HG03558 (cell line): ENCODE measurements around the gene DRD3.

Experiments used
- ATAC-seq: cut with Tn5 transposase; IDR thresholded peaks from one replicate; pipeline ENCODE4 v1.9.1; 2021; ENCODE audit warnings: moderate number of reproducible peaks; ENCODE audit not compliant: unreplicated experiment; ENCODE audit errors: extremely low read depth

DRD3 gene

DNA sequence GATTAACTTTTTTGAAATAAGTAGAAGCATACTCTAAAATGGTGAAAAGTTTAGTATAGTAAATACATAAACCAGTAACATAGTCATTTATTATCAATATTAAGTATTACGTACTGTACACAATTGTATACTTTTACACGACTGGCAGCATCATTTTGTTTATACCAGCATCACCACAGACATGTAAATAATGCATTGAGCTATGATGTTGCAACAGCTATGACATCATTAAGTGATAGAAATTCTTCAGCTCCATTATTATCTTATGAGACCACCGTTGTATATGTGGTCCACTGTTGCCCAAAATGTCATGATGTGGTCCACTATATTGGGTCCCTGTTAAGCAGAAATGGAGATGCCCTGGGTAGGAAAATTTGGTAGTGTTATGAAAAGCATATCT is 51.3 kb downstream of the DRD3 start:
- no peak for ATAC-seq

- ATAC-seq = no peak
These were observed 52.4 kb downstream of the DRD3 start for GRCh38 chr3:114126461-114126860.

DNA sequence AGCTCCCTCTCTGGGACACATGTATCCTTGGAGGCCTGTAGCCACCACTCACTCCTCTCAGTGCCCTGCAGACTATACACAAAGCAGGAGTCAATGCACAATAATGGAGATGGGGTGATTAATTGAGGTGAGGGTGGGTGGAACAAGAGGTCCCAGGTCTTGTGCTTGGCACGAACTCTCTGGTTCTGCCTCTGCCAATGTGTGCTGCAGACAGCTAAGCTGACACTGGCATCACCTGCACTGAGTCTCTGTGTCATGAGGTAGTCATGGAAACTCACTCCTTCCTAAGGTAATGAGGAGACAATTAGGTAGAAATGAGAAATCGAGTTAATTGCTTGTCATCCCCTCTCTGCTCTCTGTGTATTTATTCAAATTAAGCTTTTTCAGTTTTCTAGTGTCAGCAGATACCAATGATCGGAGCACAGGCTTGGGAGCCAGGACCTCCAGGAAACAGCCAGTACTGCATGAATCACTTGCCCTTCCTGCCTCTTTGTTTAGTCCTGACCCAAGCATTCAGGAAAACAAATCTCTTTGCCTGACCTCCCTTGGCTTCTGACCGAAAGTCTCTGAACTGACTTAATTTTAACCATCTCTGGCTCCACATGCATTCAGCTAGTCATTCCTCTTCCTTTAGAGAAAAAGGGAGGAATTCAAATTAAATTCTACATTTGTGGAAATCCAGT is 56.7 kb downstream of the DRD3 start:
- ATAC-seq = no peak

DNA sequence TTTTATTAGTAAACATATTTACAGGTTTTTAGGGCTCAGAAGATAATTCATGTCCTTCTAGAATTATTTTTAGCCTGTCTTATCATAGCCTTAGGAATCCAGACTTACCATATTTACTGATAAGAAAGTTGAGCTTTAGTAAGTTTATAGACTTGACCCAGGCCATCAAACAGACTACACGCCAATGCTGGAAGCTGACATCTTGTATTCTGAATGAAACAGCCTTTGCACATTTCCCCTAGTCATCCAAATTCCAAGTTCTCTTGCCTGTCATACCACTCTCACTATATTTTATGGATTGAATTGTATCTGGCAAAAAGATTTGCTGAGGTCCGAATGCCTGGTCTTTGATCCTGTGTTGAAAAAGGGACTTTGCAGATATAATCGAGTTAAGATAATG is 58.6 kb downstream of the DRD3 start:
- no peak for ATAC-seq

DNA sequence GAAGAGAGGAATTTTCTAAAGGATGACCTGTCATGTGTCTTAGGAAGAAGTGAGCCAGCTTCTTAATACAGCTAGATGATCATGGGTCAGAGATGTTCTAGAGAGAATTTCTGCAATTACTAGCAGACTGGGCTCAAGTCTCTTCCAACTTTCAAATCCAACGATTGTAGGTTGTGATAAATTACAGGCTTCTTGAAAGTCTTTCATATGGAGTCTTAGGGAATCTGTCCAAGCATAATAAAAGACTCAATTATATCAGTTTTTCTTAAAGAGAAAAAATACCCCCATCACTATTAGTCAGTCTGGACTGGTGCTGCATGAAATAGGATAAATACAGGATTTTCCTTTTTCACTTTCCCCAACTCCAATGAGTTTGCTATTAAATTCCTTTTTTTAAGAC is 59.1 kb downstream of the DRD3 start:
- no peak for ATAC-seq

GRCh38 chr3:114115143-114115542 is 63.7 kb downstream of the DRD3 start:
- no peak for ATAC-seq

GRCh38 chr3:114114719-114115118 is 64.1 kb downstream of the DRD3 start:
- no peak for ATAC-seq

DNA sequence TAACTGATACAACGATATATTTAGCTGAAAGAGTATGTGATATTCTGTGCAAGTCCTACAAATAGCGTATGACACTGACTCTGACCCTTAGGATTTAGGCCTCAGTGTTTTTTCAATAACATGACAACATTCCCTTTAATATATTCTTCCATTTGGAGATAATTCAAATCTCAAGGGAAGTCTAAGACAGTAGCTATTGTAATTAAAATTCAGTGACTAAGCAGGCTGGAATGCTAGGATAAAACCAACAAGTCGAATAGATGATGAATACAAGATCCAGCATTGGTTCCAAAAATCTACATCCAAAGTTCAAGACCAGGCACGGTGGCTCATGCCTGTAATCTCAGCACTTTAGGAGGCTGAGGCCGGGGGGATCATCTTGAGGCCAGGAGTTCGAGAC is 66.2 kb downstream of the DRD3 start:
- ATAC-seq = no peak

- no peak for ATAC-seq
These were observed 67.6 kb downstream of the DRD3 start for GRCh38 chr3:114111060-114111770.

DNA sequence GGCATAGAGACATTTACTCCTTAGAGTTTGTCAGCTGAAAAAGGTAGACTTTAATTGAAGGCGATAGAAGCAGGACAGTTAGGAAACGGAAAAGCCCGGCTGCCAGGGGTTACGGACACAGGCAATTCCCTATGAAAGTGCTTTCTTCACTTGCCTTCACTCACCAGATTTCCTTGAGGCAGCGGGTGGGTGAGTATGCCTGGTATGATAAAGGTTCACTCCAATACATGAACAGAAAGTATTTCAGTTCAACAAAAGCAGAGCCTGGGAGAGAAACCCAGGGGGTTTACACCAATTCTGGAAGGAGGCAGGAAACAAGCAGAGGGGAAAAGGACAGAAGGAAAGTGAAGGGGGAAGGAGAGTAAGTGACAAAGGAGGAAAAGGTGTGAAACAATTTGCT is 68.4 kb downstream of the DRD3 start:
- no peak for ATAC-seq

DNA sequence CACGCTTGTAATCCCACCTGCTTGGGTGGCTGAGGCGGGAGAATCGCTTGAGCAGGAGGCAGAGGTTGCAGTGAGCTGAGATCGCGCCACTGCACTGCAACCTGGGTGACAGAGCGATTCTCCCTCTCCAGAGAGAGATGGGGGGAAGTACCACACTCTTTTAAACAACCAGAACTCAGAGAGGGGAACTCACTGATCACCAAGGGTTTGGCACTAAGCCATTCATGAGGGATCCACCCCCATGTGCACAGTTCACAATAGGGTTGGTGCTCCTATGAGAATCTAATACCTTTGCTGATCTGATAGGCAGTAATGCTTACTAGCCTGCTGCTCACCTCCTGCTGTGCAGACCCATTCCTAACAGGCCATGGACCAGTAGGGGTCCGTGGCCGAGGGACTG is 70.7 kb downstream of the DRD3 start:
- no peak for ATAC-seq

DNA sequence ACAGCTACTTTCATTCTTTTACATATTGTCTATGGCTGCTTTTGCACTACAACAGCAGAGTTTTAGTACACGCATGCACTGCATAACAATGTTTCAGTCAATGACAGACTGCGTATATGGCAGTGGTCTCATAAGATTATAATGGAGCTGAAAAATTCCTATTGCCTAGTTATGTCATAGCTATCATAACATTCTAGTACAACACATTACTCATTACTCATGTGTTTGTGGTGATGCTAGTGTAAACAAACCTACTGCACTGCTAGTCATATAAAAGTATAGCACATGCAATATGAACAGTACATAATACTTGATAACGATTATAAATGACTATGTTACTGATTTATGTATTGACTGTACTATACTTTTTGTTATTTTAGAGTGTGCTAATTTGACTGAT is 74.4 kb downstream of the DRD3 start:
- no peak for ATAC-seq

- ATAC-seq = no peak
These were observed 75.0 kb downstream of the DRD3 start for GRCh38 chr3:114103858-114104257.

DNA sequence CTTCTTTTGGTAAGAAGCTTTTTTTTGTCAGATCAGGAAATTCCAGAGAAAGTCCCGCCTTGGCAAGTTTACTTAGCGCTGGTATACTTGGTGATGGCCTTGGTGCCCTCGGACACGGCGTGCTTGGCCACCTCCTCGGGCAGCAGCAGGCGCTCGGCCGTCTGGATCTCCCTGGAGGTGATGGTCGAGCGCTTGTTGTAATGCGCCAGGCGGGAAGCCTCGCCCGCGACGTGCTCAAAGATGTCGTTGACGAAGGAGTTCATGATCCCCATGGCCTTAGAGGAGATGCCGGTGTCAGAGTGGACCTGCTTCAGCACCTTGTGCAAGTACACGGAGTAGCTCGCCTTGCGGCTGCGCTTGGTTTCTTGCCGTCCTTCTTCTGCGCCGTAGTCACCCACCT is 75.7 kb downstream of the DRD3 start:
- no peak for ATAC-seq

- no peak for ATAC-seq
These were observed 77.8 kb downstream of the DRD3 start for GRCh38 chr3:114101101-114101500.

DNA sequence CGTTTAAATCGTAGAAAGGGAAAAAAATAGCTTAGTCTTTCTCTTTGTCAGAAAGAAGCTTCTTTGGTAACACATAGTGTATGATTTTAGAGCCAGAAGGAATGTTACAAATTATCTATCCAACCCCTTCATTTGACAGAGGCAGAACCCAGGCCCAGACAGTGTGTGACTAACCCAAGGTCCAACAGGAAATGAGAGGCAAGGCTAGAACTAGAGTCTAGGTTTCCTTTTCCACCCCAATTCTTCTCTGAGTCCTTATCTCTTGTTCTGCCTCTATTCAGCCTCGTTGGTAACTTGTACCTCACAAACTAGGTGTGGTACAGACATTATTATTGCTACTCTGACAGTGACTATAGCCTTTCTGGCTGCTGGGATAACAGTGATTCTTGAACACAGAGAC is 83.1 kb downstream of the DRD3 start:
- no peak for ATAC-seq

DNA sequence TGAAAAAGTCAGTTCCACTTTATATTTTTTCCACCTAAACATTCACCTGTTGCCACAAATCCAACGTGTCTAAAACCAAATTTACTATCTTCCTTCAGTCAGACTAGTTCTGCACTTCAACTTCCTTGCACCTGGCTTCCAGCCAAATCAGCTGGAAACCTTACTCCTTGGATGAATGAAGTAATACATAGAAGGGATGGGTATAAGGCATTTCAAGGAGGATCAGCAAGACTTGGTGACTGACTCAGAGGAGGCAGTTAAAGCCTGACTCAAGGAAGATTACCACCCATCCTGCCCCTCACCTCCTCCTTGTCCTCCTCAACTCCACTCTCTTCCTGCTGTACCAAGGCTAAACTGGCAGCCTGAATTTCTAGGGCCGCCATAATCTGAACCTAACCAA is 85.3 kb downstream of the DRD3 start:
- no peak for ATAC-seq

- ATAC-seq = no peak
These were observed 85.9 kb downstream of the DRD3 start for GRCh38 chr3:114093016-114093380.

- ATAC-seq = no peak
These were observed 86.5 kb downstream of the DRD3 start for GRCh38 chr3:114092151-114093015.

DNA sequence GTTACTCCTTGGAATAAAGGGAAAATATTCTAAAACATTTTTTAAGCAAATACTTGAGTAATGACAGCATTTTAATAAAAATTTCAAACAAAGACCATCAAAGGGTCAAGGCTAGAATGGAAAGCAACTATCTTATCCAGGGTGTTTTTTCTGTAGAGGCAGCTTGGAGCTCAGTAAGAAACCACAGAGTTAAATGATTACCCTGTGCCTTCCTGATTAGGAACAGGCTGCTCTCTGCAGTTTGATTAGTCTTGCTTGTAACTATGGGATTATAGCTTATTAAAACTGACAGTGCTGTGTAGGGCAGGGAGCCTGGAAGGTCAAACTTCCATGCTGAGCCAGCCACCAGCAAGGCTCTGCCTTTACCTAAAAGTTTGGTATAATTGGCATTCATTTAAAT is 89.2 kb downstream of the DRD3 start:
- ATAC-seq = no peak

GRCh38 chr3:114086356-114086755 is 92.5 kb downstream of the DRD3 start:
- no peak for ATAC-seq
